Neutrophil (primary cell): ENCODE results near the gene CDK5.

Experiments
- H3K27ac ChIP-seq: fragments of 200-600 bp; sonication (generic); 2 replicates; pipeline ENCODE4 v1.5.1; 2016; ENCODE audit warnings: mild to moderate bottlenecking, moderate library complexity
- H3K27me3 ChIP-seq: fragments of 200-600 bp; sonication (generic); 2 replicates; pipeline ENCODE4 v1.6.0; 2016; ENCODE audit warnings: mild to moderate bottlenecking
- H3K36me3 ChIP-seq: fragments of 200-600 bp; sonication (generic); 2 replicates; pipeline ENCODE4 v1.5.1; 2017
- H3K4me1 ChIP-seq, 2 experiments: fragments of 200-600 bp in 1 of 2; sonication (generic) in 1 of 2; 1 replicate in 1 of 2; 2 replicates in 1 of 2; pipeline versions ENCODE4 v1.5.1 to v1.6.1; 2013 to 2016; ENCODE audit warnings: low read depth in 1 of 2, low read length in 1 of 2, mild to moderate bottlenecking in 1 of 2, moderate library complexity in 1 of 2; ENCODE audit not compliant: control insufficient read depth in 1 of 2, insufficient read depth in 1 of 2
- H3K4me3 ChIP-seq, 2 experiments: fragments of 200-600 bp in 1 of 2; sonication (generic) in 1 of 2; 1 replicate in 1 of 2; 2 replicates in 1 of 2; pipeline ENCODE4 v1.5.1; 2013 to 2016; ENCODE audit warnings: low read depth in 1 of 2, low read length in 1 of 2, mild to moderate bottlenecking in 1 of 2, moderate library complexity in 1 of 2
- H3K9me3 ChIP-seq: fragments of 200-600 bp; sonication (generic); 2 replicates; pipeline ENCODE4 v1.5.1; 2016
- TF ChIP-seq, protein P1 (sequence below): fragments of 200-600 bp; sonication (generic); IDR thresholded peaks from 2 replicates; pipeline ENCODE4 v1.5.1; 2016; ENCODE audit warnings: antibody characterized with exemption

CDK5 gene

DNA sequence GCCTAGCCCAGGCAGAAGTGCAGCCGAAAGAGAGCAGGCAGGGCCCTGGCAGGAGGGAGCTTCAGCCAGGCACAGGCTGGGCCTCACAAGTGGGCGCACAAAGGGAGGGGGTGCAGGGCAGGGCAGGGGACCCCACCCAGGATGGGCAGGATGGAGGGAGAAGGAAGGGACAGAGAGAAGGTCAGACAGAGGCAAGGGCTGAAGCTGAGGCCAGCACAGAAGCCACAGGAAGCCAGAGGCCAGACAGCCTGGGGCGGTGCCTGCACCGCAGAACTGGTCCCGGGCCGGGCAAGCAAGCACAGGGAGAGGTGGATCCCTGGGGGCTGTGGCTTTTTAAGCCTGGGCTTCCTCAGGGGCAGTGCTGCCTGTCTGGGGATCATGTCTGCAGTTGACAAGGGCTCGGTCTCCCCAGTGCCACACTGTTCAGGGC lies 50.2 kb downstream of the CDK5 start:
- Histone ChIP-seq H3K36me3 (no peaks in the 10 kb centered on the region), H3K4me1 (peaks cover 5 to 7% of the 10 kb centered on the region in 2 experiments), H3K27me3 (peaks cover 87% of the 10 kb centered on the region), H3K27ac (no peak overlapping the region), H3K4me3 (no peak overlapping the region), H3K9me3 (no peaks in the 10 kb centered on the region)
- TF ChIP-seq, protein P1, sequence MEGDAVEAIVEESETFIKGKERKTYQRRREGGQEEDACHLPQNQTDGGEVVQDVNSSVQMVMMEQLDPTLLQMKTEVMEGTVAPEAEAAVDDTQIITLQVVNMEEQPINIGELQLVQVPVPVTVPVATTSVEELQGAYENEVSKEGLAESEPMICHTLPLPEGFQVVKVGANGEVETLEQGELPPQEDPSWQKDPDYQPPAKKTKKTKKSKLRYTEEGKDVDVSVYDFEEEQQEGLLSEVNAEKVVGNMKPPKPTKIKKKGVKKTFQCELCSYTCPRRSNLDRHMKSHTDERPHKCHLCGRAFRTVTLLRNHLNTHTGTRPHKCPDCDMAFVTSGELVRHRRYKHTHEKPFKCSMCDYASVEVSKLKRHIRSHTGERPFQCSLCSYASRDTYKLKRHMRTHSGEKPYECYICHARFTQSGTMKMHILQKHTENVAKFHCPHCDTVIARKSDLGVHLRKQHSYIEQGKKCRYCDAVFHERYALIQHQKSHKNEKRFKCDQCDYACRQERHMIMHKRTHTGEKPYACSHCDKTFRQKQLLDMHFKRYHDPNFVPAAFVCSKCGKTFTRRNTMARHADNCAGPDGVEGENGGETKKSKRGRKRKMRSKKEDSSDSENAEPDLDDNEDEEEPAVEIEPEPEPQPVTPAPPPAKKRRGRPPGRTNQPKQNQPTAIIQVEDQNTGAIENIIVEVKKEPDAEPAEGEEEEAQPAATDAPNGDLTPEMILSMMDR, result no peak

DNA sequence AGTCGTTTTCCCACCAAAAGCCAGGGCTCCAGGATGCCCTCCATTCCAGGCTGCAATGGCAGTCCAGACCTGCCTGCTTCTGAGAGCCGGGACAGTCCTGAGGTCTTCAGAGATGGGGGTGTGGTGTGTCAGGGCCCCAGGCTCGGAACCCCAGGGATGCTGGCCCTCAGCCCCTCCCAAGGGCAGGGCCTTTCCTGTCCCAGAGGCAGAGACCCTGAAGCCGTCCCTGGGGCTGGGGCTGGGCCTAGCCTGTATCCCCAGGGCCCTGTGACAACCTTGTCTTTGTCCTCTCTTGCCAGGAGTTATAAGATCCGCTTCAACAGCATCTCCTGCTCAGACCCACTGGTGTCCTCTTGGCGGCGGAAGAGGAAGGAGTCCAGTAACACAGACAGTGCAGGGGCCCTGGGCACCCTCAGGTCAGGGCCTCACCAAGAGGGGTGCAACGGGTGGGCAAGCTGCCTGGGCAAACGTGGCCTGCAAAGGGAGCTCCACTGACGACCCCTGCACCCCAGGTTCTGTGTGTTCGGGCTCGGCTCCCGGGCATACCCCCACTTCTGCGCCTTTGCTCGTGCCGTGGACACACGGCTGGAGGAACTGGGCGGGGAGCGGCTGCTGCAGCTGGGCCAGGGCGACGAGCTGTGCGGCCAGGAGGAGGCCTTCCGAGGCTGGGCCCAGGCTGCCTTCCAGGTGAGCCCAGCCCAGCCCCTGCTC lies 51.0 kb downstream of the CDK5 start:
- TF ChIP-seq, protein P1, result no peak
- H3K9me3 ChIP-seq, result no peaks in the 10 kb centered on the region
- no peaks in the 10 kb centered on the region for H3K36me3 ChIP-seq
- H3K27ac ChIP-seq, result no peak overlapping the region
- peaks cover 5 to 7% of the 10 kb centered on the region in 2 experiments for H3K4me1 ChIP-seq
- peaks cover 79% of the 10 kb centered on the region for H3K27me3 ChIP-seq
- no peak overlapping the region for H3K4me3 ChIP-seq

DNA sequence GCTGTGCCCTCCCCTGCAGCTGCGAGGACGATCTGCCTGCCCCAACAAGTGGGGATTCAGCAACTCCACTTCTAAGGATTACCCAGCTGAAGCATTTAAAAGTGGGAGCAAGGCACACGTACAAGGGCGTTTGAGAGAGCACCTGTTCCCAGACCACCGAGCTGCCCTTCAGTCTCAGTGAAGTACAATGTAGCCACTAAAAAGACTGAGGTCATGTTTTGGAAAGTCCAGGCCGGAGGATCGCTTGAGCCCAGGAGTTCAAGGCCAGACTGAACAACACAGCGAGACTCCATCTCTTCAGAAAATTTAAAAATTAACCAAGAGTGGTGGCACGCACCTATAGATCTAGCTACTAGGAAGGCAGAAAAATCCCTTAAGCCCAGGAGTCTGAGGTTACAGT lies 52.1 kb downstream of the CDK5 start:
- Histone ChIP-seq H3K9me3 (no peaks in the 10 kb centered on the region), H3K27ac (no peak overlapping the region), H3K4me1 (peaks cover 5 to 7% of the 10 kb centered on the region in 2 experiments), H3K27me3 (peaks cover 76% of the 10 kb centered on the region), H3K4me3 (no peak overlapping the region), H3K36me3 (no peaks in the 10 kb centered on the region)
- TF ChIP-seq, protein P1, result no peak
